Measurements from ENCODE around the gene KBTBD12. TPM values are rescaled to one million over a fixed set of nuclear protein-coding genes. Genes with fewer than 3 reads are reported as not detected.
A peak's percentile ranks its signal among the peaks of the same experiment; 100 is the strongest.
"Not testable (repeated sequence)": the region's sequence is repeated elsewhere in the genome, so short reads cannot be mapped to it uniquely, and the experiment has no call there.

KBTBD12 gene
- total RNA-seq, result 27.5 TPM
- long read RNA-seq, full-length matches to known transcripts, result 8 of 44 reads
- long read RNA-seq, partial matches to known transcripts, result 6 of 44 reads
- long read RNA-seq, other reads (novel, unspliced or antisense), result 30 of 44 reads

DNA sequence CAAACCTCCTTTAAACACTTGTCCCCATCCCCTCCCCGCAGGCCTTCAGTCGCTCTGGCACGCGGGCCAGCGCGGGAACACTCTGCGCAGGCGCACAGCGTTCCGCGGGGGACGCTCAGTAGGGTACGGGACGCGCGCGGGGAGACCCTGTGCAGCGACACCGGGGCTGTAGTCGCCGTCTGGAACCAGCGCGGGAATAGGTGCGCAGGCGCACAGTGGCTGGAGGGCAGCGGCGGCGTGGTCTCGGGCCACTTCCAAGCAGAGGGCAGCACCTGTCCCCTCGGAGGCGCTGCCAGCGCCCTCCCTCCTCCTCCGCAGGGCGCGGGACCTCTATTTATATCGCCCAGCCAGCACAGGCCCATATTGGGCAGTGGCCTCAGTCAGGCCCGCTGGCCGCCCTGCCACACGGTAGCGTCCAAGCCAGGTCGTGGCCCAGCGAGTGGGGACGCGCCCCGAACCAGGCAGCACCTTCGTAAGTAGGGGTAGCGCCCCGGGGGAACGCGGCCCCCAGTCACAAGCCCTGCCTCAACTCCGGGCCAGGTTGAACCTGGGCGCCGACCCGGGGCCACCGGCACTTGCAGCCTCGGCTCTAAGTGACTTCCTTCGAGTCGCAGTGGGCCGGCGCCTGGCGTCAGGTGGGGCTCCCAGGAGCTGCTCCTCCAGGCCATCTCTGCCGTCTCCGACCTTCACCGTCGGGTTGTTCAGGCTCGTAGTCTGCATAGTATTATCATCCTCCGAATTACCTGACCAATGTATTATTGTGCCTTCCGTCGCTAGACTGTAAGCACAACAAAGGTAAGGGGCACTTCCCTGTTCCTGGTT is at the start of gene KBTBD12:
KBTBD12 (plus strand) TSS at position 118 of the 822 bp plus-strand sequence. CDS start 7,830 bp downstream, outside the sequence.
- intact Hi-C loops (cut with micrococcal nuclease), result no loop called here
- DNase-seq (peak; percentile 86), ATAC-seq (peak; percentile 94)

- no peak for ATAC-seq
- intact Hi-C loops (cut with micrococcal nuclease), result no loop called here
- no peak for DNase-seq
Observed at GRCh38 chr3:127865941-127866340, 49.1 kb upstream of the KBTBD12 start.

DNA sequence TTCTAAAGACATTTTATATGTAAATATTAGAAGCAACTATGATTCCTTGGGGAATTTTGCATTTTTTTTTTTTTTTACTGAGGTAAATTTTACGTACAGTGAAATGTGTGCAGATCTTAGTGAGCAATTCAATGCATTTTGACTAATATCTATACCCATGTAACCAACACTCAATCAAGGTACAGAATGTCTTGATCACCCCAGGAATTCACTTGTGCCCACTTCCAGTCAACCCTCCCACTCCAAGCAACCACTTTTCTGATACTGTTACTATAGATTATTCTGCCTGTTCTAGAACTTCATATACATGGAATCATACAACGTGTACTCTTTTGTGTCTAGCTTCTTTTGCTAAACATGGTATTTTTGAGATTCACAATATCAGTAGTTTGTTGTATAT is 47.6 kb upstream of the KBTBD12 start:
- ATAC-seq (no peak), DNase-seq (no peak)
- intact Hi-C loops (cut with micrococcal nuclease), result no loop called here

GRCh38 chr3:127867986-127868385 is 47.0 kb upstream of the KBTBD12 start:
- ATAC-seq, result no peak
- intact Hi-C loops (cut with micrococcal nuclease), result no loop called here
- no peak for DNase-seq

GRCh38 chr3:127870156-127870555 is 44.9 kb upstream of the KBTBD12 start:
- no peak for ATAC-seq
- no peak for DNase-seq
- intact Hi-C loops (cut with micrococcal nuclease), result no loop called here

- ATAC-seq; intact Hi-C loops (cut with micrococcal nuclease); DNase-seq: not testable (repeated sequence)
Observed at GRCh38 chr3:127874097-127874496, 40.9 kb upstream of the KBTBD12 start.

- no peak for DNase-seq
- no peak for ATAC-seq
- intact Hi-C loops (cut with micrococcal nuclease), result no loop called here
Observed at GRCh38 chr3:127881586-127881985, 33.4 kb upstream of the KBTBD12 start.

- intact Hi-C loops (cut with micrococcal nuclease), result no loop called here
- ATAC-seq (no peak), DNase-seq (no peak)
Observed at GRCh38 chr3:127884041-127884440, 31.0 kb upstream of the KBTBD12 start.

- intact Hi-C loops (cut with micrococcal nuclease), result no loop called here
- no peak for DNase-seq
- no peak for ATAC-seq
Observed at GRCh38 chr3:127886231-127886955, 28.6 kb upstream of the KBTBD12 start.

GRCh38 chr3:127886956-127887231 is 28.1 kb upstream of the KBTBD12 start:
- intact Hi-C loops (cut with micrococcal nuclease), result no loop called here
- no peak for ATAC-seq
- DNase-seq, result no peak

DNA sequence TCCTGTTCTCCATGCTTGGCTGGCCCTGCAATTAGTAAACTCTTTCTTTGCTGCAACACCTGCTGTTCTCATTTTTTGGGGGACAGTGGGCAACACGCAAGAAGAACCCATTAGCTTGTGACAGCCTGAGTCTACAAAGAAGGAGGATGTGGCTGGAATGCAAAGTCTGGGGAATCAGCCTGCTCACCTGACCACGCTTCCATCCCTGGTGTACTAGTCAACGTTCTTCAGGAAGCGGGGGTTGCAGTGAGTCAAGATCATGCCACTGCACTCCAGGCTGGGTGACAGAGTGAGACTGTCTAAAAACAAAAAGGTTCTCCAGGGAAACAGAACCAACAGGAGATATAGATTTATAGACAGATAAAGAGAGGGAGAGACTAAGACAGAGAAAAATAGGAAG is 27.7 kb upstream of the KBTBD12 start:
- DNase-seq (no peak), ATAC-seq (no peak)
- intact Hi-C loops (cut with micrococcal nuclease), result no loop called here

DNA sequence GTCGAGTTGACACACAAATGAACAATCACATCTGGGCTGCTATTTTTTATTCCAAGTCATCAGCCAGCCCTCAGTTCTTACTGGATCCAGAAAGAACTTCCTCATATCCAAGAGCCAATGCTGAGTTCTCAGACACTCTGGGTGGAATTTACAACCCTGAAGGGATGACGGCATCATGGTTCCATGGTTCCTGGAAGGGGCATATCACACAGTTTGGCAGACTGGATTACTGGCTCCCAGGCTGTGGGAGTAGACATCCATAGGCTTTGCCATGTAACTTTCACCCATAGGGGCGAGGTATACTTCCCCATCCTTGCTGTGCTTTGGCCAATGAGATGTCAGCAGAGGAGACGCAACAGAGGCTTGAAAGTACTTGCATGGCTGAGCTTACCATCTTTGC is 26.9 kb upstream of the KBTBD12 start:
- intact Hi-C loops (cut with micrococcal nuclease), result no loop called here
- ATAC-seq, result no peak
- no peak for DNase-seq

- peak; percentile 77 for ATAC-seq
- DNase-seq, result peak; percentile 33
- intact Hi-C loops (cut with micrococcal nuclease), result no loop called here
Observed at GRCh38 chr3:127888564-127889107, 26.4 kb upstream of the KBTBD12 start.

DNA sequence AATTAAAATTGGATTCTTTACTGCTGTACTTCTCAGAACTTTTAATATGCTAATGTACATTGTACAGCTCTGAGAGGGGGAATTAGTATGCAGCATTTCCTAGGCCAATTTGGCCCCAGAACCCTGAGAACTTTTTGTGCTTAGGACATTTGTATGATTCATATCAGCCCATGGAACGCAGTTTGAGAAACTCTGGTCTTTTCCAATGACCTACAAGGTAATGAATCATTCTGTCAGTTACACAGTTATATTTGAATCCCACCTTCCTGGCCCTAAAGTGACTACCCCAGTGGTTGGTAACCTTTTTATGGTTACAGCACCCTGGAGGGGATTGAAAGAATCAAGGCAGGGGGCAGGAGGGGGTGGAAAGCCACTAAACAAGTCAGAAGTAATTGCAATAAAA is 25.6 kb upstream of the KBTBD12 start:
- intact Hi-C loops (cut with micrococcal nuclease), result no loop called here
- DNase-seq, result no peak
- peak; percentile 69 for ATAC-seq

DNA sequence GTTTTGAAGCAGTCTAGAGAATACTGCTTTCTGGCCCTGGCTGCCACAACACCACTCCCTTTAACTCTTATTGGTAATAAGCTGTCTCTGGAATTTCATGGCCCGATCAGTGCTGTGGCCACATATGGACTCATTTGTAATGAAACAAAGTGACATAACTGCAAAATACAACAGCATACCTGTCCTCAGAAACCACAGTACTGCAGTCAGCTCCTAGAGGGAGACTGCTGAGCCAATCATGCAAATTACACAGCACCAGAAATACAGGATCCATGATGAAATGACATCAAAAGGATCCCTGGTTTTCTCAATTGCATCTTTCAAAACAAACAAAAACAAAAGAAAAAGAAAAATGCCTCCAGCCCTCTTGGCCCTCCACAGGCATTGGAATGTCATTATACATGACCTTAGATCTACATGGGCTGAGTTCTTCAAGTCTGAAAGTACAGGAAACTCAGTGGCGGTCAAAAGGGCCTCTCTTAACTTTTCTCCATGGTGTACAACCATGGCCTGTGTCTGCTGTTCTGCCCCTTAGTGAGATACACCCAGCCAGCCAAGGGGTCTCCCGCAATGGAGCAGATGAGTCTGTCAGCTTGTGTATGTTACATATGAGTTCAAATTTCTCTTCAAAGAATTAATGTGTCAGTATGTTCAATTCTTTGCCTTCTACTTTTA is 24.9 kb upstream of the KBTBD12 start:
- ATAC-seq, result no peak
- intact Hi-C loops (cut with micrococcal nuclease), result no loop called here
- DNase-seq, result no peak

DNA sequence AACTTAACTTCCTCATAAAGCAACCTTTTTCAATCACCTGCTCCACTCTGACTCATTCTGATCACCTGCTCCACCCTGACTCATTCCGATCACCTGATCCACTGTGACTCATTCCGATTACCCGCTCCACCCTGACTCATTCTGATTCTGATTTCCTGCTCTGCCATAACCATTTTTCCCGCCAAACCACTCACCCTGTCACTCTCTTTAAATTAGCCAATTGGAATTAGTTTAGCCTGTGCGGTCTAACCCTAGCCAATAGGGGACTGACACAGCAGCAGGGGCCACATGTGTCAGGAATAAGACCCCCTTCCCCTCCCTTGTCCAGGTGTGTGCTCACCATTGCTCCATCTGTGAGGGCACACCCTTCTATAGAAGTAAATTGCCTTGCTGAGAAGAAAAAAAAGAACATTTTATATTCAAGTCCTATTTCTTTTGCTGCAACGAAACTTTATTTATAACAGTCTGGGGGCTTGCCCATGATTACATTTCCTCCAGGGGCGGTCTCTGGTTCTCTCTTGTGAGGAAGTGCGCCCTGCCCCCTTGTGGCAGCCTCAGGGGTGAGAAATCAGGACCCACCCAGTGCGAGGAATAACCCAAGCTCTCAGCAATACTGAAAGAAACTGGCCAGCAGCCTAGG is 24.3 kb upstream of the KBTBD12 start:
- DNase-seq; ATAC-seq; intact Hi-C loops (cut with micrococcal nuclease): not testable (repeated sequence)

- intact Hi-C loops (cut with micrococcal nuclease), result no loop called here
- DNase-seq (no peak), ATAC-seq (no peak)
Observed at GRCh38 chr3:127894481-127894880, 20.6 kb upstream of the KBTBD12 start.

GRCh38 chr3:127899200-127899599 is 15.8 kb upstream of the KBTBD12 start:
- ATAC-seq, result no peak
- DNase-seq, result no peak
- intact Hi-C loops (cut with micrococcal nuclease), result no loop called here

DNA sequence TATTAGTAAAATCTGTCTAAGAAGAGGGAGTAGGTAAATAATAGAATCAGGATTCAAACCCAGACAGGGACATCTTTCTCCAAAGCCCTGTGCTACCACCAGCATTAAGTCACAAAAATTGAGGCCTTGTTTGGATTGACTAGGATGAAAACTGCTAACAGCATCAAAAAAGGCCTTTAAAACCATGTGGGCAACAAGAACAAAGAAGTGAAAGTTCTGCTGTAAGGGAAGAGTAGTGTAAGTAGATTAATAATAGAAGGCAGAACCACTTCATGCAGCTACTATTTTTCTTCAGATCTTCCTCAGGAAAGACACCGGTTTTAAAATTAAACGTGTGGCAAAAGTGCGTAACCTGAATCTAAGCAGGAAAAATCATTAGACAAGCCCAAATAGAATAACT is 15.3 kb upstream of the KBTBD12 start:
- intact Hi-C loops (cut with micrococcal nuclease), result no loop called here
- ATAC-seq (no peak), DNase-seq (no peak)

Data from left ventricle myocardium superior (tissue), 1 donor.